ENCODE measurements around the gene SNAPC4.
A peak's percentile ranks its signal among the peaks of the same experiment; 100 is the strongest.

SNAPC4 gene

GRCh38 chr9:136400038-136400834, at the start of gene SNAPC4:
Gene SNAPC4, minus strand, starts transcription at chr9:136400170. Its CDS starts 1,742 bp downstream, at chr9:136398428.
- peak; percentile 94 for DNase-seq

- DNase-seq: no peak
Measured at GRCh38 chr9:136448655-136449054, 48.7 kb upstream of the SNAPC4 start.

- DNase-seq: no peak
Measured at GRCh38 chr9:136447173-136447778, 47.3 kb upstream of the SNAPC4 start.

GRCh38 chr9:136445799-136446198, 45.8 kb upstream of the SNAPC4 start:
- DNase-seq: no peak

- no peak for DNase-seq
Measured at GRCh38 chr9:136444102-136444501, 44.1 kb upstream of the SNAPC4 start.

- no peak for DNase-seq
Measured at GRCh38 chr9:136443687-136444086, 43.7 kb upstream of the SNAPC4 start.

GRCh38 chr9:136443087-136443486, 43.1 kb upstream of the SNAPC4 start:
- DNase-seq: no peak

- DNase-seq: no peak
Measured at GRCh38 chr9:136442265-136442664, 42.3 kb upstream of the SNAPC4 start.

GRCh38 chr9:136441681-136442245, 41.8 kb upstream of the SNAPC4 start:
- DNase-seq: no peak

- no peak for DNase-seq
Measured at GRCh38 chr9:136441191-136441680, 41.3 kb upstream of the SNAPC4 start.

GRCh38 chr9:136439481-136440408, 39.8 kb upstream of the SNAPC4 start, which contains the start of gene INPP5E:
Gene INPP5E, minus strand, starts transcription at chr9:136439845. Its CDS starts 426 bp downstream, at chr9:136439419.
- peak; percentile 26 for DNase-seq

- peak; percentile 17 for DNase-seq
Measured at GRCh38 chr9:136438548-136439480, 38.8 kb upstream of the SNAPC4 start.

GRCh38 chr9:136437839-136438547, 38.0 kb upstream of the SNAPC4 start:
- DNase-seq: no peak

GRCh38 chr9:136437430-136437829, 37.5 kb upstream of the SNAPC4 start:
- DNase-seq: no peak

GRCh38 chr9:136436055-136436634, 36.2 kb upstream of the SNAPC4 start:
- DNase-seq: no peak

GRCh38 chr9:136434580-136435169, 34.7 kb upstream of the SNAPC4 start:
- no peak for DNase-seq

- DNase-seq: no peak
Measured at GRCh38 chr9:136433849-136434579, 34.0 kb upstream of the SNAPC4 start.

- DNase-seq: no peak
Measured at GRCh38 chr9:136433043-136433715, 33.2 kb upstream of the SNAPC4 start.

GRCh38 chr9:136432591-136432990, 32.6 kb upstream of the SNAPC4 start:
- DNase-seq: no peak

Measured in KG1 (cell line).